Ectodermal cell (in vitro differentiated cells): ENCODE measurements around the gene PSORS1C2.
"Not testable (repeated sequence)": the region's sequence is repeated elsewhere in the genome, so short reads cannot be mapped to it uniquely, and the experiment has no call there.

Source experiments
- H3K27ac ChIP-seq: 2 replicates; pipeline ENCODE4 v1.7.0; 2013; ENCODE audit warnings: mild to moderate bottlenecking, low read depth, low read length; ENCODE audit not compliant: insufficient read depth, poor library complexity, severe bottlenecking
- H3K27me3 ChIP-seq: 2 replicates; pipeline ENCODE4 v1.7.0; 2013; ENCODE audit warnings: mild to moderate bottlenecking, low read length; ENCODE audit not compliant: insufficient read depth, control insufficient read depth, poor library complexity, severe bottlenecking
- H3K36me3 ChIP-seq: one replicate; pipeline ENCODE4 v1.7.0; 2013; ENCODE audit warnings: low read length; ENCODE audit not compliant: control insufficient read depth, insufficient read depth
- H3K4me1 ChIP-seq: one replicate; pipeline ENCODE4 v1.7.0; 2013; ENCODE audit warnings: low read length; ENCODE audit not compliant: control insufficient read depth, insufficient read depth
- H3K4me3 ChIP-seq: 2 replicates; pipeline ENCODE4 v1.7.0; 2013; ENCODE audit warnings: low read depth, low read length, control low read depth; ENCODE audit not compliant: insufficient read depth
- H3K9me3 ChIP-seq: 2 replicates; pipeline ENCODE4 v1.7.0; 2013; ENCODE audit warnings: mild to moderate bottlenecking, low read length, moderate library complexity; ENCODE audit not compliant: control insufficient read depth
- WGBS, 2 experiments: methylation state at CpG; one replicate each; pipeline ENCODE4 v1.1.7; 2013; ENCODE audit warnings: missing lambda C conversion rate in 2 of 2; 5-methylcytosine and 5-hydroxymethylcytosine counted together

Gene PSORS1C2

GRCh38 chr6:31175971-31176370 lies 37.1 kb upstream of the PSORS1C2 start:
- peaks cover 11% of the 10 kb centered on the region for H3K27me3 ChIP-seq
- H3K4me1 ChIP-seq, result peaks cover 19% of the 10 kb centered on the region
- 87 to 88% methylated on average over 3 of the region's 3 CpGs for WGBS, 2 experiments
- H3K27ac ChIP-seq, result no peak overlapping the region
- no peaks in the 10 kb centered on the region for H3K36me3 ChIP-seq
- H3K4me3 ChIP-seq, result no peak overlapping the region
- H3K9me3 ChIP-seq, result no peaks in the 10 kb centered on the region

- H3K27me3 ChIP-seq, result peaks cover 27% of the 10 kb centered on the region
- no peaks in the 10 kb centered on the region for H3K36me3 ChIP-seq
- no peak overlapping the region for H3K27ac ChIP-seq
- no peaks in the 10 kb centered on the region for H3K9me3 ChIP-seq
- WGBS, 2 experiments, result 87 to 90% methylated on average over 4 to 5 of the region's 5 CpGs
- H3K4me1 ChIP-seq, result peaks cover 24% of the 10 kb centered on the region
- H3K4me3 ChIP-seq, result no peak overlapping the region
These were observed 35.5 kb upstream of the PSORS1C2 start for GRCh38 chr6:31174378-31174777.

- Histone ChIP-seq H3K27ac (no peak overlapping the region), H3K9me3 (no peaks in the 10 kb centered on the region), H3K4me1 (peaks cover 26% of the 10 kb centered on the region), H3K36me3 (no peaks in the 10 kb centered on the region), H3K27me3 (peaks cover 37% of the 10 kb centered on the region), H3K4me3 (no peak overlapping the region)
- WGBS, 2 experiments, result 40 to 50% methylated on average over 3 of the region's 3 CpGs
These were observed 34.5 kb upstream of the PSORS1C2 start for GRCh38 chr6:31173406-31173805.

GRCh38 chr6:31172973-31173384 lies 34.1 kb upstream of the PSORS1C2 start:
- Histone ChIP-seq H3K27me3 (peaks cover 38% of the 10 kb centered on the region), H3K4me3 (no peak overlapping the region), H3K27ac (no peak overlapping the region), H3K9me3 (no peaks in the 10 kb centered on the region), H3K36me3 (no peaks in the 10 kb centered on the region), H3K4me1 (peaks cover 26% of the 10 kb centered on the region)
- WGBS, 2 experiments, result 7 to 11% methylated on average over 5 of the region's 5 CpGs

- H3K36me3 ChIP-seq, result no peaks in the 10 kb centered on the region
- peaks cover 26% of the 10 kb centered on the region for H3K4me1 ChIP-seq
- H3K27me3 ChIP-seq, result peaks cover 38% of the 10 kb centered on the region
- no peak overlapping the region for H3K4me3 ChIP-seq
- no peak overlapping the region for H3K27ac ChIP-seq
- 7 to 12% methylated on average over 16 of the region's 16 CpGs for WGBS, 2 experiments
- no peaks in the 10 kb centered on the region for H3K9me3 ChIP-seq
These were observed 33.4 kb upstream of the PSORS1C2 start for GRCh38 chr6:31171931-31172905.

GRCh38 chr6:31170987-31171671 lies 32.3 kb upstream of the PSORS1C2 start:
- no peaks in the 10 kb centered on the region for H3K36me3 ChIP-seq
- H3K27ac ChIP-seq, result no peak overlapping the region
- H3K4me1 ChIP-seq, result peaks cover 26% of the 10 kb centered on the region
- H3K27me3 ChIP-seq, result peaks cover 38% of the 10 kb centered on the region
- no peak overlapping the region for H3K4me3 ChIP-seq
- 67 to 70% methylated on average over 10 of the region's 10 CpGs for WGBS, 2 experiments
- no peaks in the 10 kb centered on the region for H3K9me3 ChIP-seq

- no peak within 1 kb of the TSS for H3K27ac ChIP-seq
- 27 to 31% methylated on average over 8 to 9 of the region's 9 CpGs for WGBS, 2 experiments
- H3K27me3 ChIP-seq, result peaks cover 38% of the 10 kb centered on the region
- H3K4me1 ChIP-seq, result peaks cover 26% of the 10 kb centered on the region
- H3K36me3 ChIP-seq, result no peaks in the 10 kb centered on the region
- no peak within 1 kb of the TSS for H3K4me3 ChIP-seq
- H3K9me3 ChIP-seq, result no peaks in the 10 kb centered on the region
These were observed 31.7 kb upstream of the PSORS1C2 start, which contains the start of gene POU5F1 for GRCh38 chr6:31170600-31170881. POU5F1 (minus strand) TSS chr6:31170682; CDS start chr6:31170620, 62 bp downstream.

- not testable (repeated sequence) for H3K4me3 ChIP-seq, H3K27ac ChIP-seq, H3K9me3 ChIP-seq, H3K36me3 ChIP-seq
- Histone ChIP-seq H3K4me1 (peaks cover 26% of the 10 kb centered on the region), H3K27me3 (peaks cover 38% of the 10 kb centered on the region)
- 24 to 26% methylated on average over 23 of the region's 23 CpGs for WGBS, 2 experiments
These were observed 31.2 kb upstream of the PSORS1C2 start for GRCh38 chr6:31169858-31170599.

GRCh38 chr6:31169123-31169857 lies 30.4 kb upstream of the PSORS1C2 start:
- Histone ChIP-seq H3K27me3 (peaks cover 38% of the 10 kb centered on the region), H3K4me3 (no peak overlapping the region), H3K36me3 (no peaks in the 10 kb centered on the region), H3K9me3 (no peaks in the 10 kb centered on the region), H3K27ac (no peak overlapping the region), H3K4me1 (peaks cover 26% of the 10 kb centered on the region)
- WGBS, 2 experiments, result 21 to 23% methylated on average over 9 to 10 of the region's 10 CpGs
